NCI-H69 (cell line): Measurements from ENCODE around the gene RRP9.

Experiments
- DNase-seq: peaks from one replicate; lab custom pipeline; 2025; lab: John Stamatoyannopoulos, UW

Gene RRP9

DNA sequence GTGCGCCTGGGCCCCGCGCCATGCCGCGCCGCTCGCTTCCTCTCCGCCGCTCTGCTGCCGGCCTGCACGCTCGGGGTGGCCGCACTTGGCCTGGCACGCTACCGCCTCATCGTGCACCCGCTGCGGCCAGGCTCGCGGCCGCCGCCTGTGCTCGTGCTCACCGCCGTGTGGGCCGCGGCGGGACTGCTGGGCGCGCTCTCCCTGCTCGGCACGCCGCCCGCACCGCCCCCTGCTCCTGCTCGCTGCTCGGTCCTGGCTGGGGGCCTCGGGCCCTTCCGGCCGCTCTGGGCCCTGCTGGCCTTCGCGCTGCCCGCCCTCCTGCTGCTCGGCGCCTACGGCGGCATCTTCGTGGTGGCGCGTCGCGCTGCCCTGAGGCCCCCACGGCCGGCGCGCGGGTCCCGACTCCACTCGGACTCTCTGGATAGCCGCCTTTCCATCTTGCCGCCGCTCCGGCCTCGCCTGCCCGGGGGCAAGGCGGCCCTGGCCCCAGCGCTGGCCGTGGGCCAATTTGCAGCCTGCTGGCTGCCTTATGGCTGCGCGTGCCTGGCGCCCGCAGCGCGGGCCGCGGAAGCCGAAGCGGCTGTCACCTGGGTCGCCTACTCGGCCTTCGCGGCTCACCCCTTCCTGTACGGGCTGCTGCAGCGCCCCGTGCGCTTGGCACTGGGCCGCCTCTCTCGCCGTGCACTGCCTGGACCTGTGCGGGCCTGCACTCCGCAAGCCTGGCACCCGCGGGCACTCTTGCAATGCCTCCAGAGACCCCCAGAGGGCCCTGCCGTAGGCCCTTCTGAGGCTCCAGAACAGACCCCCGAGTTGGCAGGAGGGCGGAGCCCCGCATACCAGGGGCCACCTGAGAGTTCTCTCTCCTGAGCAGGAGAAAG is 14.4 kb upstream of the RRP9 start:
- DNase-seq = no peak

DNA sequence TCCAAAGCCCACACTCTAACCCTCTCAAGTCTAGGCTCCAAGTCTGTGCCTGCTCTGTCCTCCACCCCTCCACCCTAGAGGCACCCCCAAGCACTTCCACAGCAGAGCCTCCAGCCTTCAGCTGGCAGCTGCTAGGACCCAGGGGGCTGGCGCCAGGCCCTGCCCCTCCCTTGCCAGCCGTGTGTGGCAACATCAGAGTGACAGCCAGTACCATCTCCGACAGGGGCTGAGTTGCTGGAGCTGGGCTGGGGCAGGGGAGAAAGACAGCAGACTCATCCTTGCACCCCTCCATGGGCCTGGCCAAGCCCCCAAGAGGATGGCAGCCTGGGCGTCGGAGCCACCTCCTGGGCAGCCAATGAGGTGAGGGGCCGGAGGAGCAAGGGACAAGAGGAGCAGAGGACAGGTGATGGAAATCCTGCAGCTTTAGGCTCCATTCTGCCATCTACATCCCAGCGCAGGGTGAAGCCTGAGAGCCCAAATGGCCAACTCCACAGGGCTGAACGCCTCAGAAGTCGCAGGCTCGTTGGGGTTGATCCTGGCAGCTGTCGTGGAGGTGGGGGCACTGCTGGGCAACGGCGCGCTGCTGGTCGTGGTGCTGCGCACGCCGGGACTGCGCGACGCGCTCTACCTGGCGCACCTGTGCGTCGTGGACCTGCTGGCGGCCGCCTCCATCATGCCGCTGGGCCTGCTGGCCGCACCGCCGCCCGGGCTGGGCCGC is 13.6 kb upstream of the RRP9 start, which contains the start of gene GPR62:
TSS of gene GPR62 (plus strand) at position 207 of the 718 bp plus-strand sequence. CDS start at position 479, 272 bp downstream.
- peak; percentile 28 for DNase-seq

DNA sequence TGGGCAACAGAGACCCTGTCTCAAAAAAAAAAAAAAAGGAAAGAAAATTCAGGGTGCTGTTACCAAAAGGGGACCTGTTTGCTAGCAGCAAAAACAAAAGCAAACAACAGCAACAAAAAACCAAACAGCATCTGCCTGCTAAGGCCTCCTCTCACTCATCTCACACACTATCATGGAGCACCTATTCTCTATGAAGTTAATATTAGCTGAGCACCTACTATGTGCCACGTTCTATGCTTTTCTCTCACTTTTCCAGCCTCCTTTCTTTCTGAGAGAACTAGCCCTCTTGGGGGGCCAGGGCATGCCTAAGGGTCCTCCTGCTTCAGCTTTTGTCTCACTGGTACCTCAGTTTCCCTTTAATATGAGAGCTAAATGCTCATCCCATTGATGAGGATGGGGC is 13.0 kb upstream of the RRP9 start:
- DNase-seq = no peak

DNA sequence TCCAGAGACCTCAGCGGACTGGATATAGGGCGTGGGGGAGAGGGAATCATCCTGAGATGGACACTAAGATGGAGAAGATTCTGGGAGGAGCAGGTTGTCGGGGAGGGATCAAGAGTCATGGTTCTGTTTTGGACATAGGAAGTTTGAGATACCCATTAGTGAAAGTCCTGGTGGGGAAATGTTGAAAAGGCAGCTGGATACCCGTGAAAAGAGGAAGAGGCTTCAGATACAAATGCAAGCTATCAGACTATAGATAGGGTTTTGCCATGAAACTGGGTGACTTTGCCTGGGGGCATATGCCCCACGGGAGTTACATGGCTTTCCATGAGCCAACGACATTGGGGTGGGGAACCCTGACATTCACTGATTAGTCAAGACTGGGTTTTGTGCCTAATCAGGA is 12.4 kb upstream of the RRP9 start:
- no peak for DNase-seq

DNA sequence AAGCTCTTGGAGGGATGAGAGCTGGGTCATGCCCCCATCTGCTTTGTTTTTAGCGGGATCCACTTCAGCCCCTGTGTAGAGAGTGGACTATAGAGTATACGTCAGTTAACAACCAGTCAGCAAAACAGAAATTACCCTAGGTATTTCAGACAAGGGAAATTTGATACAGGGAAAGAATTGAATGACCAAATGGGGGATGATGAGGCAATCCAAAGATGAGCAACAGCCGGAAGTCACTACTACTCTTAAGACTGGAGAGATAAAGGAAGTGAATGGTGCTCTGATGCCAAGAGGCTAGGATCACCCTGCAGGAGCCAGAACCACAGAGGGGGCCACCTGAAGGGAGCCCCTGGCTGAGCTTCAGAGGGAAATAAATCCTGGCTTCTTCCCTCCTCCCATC is 11.7 kb upstream of the RRP9 start:
- DNase-seq = peak; percentile 58

DNA sequence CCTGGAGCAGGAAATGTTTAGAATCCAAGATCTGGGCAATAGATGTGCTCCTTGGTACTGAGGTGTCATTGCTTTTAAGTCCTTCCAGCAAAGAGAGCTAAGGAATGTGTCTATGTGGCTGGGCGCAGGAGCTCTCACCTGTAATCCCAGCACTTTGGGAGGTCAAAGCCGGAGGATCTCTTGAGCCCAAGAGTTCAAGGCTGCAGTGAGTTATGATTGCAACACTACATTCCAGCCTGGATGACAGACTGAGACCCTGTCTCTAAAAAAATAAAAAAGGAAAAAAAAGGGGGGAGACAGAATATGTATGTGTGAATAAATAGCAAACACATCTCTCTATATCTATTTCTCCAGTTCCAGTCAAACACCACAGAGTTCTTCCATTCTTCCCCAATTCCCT is 9.2 kb upstream of the RRP9 start:
- DNase-seq = no peak

DNA sequence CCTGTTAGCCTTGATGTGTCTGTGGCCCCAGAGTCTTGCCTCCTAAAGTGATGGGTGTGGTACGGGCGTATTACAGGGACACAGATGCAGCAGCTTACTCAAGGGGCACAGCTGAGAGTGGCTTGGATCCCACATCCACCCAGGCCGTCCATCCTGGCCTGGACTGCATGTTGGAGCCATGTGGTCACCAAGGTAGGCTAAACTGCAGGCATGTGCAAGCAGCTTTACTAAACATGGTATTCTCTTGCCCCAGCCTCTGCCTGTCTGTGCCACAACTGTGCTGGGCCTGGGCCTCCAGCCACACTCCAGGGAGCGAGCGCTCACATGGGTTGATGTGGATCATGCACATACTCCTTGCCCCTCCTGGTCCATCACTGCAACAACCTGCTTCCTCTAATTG is 7.4 kb upstream of the RRP9 start:
- DNase-seq = no peak

DNA sequence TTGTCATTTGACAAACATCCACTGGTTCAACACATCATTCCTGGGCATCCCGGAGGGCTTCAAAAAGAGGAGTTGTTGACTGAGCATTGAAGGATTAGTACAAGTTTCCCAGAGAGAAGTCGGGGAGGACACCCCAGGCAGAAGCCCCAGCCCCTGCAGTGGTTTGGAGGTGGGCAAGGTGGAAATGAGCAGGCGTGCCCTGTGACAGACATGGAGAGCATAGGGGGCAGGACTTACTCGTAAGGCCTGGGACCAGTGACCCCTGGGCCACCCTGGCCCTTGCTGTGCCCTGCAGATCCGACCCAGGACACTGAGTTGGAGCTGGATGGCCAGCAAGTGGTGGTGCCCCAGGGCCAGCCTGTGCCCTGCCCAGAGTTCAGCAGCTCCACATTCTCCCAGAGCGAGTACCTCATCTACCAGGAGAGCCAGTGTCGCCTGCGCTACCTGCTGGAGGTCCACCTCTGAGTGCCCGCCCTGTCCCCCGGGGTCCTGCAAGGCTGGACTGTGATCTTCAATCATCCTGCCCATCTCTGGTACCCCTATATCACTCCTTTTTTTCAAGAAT is 6.4 kb upstream of the RRP9 start:
- DNase-seq = no peak

DNA sequence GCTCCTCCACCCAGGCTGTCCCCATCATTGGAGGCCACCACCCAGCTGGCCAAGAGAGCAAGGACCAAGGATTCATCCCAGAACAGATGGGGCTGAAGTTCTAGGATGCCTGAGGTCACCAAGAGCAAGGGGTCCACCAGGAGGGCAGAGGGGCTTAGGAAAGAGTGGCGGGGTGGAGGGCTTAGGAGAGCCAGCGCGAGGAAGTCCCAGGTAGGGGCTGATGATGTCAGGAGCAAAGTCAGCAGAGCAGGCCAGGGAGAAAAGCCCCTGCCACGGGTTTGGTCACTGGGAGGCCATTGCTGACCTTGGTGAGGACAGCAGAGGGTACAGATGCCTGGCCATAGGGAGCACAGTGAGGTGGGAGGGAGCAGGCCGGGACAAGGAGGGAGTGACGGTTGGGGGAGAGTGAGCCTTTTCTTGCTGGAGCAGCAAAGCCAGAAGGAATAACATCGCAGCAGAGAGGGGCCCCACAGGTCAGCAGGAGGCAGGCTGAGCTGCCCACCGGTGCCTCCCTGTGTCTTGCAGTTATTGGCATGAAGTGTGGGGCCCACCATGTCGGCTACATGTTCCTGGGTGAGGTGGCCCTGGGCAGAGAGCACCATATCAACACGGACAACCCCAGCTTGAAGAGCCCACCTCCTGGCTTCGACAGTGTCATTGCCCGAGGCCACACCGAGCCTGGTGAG is 5.7 kb upstream of the RRP9 start:
- DNase-seq = no peak

DNA sequence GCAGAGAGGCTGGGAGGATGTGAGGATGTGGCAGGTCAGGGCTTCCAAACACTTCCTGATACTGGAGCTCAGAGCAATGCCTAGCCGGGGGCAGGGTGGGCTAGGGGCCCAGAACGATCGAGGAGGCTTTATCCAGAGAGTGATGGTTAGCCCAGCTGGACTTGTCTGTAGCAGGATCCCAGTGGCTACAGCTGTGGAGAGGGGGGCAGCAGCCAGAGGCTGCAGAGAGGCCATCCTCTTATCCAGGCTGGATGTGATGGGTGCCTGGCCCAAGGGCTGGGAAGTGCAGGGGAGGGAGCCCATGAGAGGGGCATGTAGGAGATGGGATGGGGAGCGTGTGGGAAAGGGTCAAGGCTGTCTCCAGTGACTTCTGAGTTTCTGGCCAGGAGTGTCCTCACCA is 5.1 kb upstream of the RRP9 start:
- no peak for DNase-seq

DNA sequence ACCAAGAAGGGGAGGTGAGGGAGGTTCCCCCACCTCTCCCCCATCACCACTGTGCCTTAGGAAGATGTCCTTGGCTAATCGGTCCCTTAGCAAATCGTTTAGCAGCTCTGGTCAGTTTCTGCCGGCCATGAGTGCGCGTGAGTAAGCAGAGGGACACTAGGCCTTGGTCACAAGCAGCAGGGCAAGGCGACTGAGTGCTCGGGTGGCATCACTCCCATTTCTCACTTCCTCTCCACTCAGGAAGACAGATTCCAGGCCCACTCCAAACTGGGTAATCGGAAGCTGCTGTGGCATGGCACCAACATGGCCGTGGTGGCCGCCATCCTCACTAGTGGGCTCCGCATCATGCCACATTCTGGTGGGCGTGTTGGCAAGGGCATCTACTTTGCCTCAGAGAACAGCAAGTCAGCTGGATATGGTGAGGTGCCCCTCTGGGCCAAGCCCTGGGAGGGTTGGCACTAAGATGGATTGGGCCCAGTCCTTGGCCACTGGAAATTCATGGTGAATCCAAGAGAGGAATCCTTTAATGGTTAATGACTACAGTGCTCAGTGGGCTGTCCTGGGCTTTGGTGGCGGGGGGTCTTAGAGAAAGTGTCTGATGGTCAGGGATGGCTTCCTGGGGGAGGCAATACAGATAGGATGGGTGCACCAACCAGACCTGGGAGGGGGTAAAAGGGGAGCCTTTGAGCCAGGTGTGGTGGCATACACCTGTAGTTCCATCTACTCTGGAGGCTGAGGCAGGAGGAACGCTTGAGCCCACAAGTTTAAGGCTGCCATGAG is 4.4 kb upstream of the RRP9 start:
- DNase-seq = no peak

DNA sequence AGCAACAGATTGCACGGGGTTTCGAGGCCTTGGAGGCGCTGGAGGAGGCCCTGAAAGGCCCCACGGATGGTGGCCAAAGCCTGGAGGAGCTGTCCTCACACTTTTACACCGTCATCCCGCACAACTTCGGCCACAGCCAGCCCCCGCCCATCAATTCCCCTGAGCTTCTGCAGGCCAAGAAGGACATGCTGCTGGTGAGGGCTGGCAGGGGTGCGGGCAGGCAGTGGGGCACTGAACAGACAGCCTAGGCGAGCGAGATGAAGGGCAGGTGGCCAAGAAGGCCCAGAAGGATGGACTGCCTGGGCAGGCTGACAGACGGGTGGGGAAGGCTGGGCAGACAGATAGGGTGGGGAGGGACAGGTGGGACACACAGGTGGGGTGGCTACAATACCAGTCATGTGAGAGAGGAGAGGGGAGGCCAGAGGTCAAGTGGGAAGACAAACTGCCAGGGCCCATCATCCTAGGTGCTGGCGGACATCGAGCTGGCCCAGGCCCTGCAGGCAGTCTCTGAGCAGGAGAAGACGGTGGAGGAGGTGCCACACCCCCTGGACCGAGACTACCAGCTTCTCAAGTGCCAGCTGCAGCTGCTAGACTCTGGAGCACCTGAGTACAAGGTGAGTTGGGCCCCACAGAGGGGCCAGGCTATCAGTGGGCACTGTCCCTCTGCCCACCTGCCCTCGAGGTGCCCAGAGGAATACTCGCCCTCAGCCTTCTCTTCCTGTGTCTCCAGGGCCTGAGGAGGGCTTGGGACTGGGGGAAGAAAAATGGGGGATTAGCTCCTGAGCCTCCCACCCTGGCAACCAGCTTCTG is 3.5 kb upstream of the RRP9 start:
- no peak for DNase-seq

DNA sequence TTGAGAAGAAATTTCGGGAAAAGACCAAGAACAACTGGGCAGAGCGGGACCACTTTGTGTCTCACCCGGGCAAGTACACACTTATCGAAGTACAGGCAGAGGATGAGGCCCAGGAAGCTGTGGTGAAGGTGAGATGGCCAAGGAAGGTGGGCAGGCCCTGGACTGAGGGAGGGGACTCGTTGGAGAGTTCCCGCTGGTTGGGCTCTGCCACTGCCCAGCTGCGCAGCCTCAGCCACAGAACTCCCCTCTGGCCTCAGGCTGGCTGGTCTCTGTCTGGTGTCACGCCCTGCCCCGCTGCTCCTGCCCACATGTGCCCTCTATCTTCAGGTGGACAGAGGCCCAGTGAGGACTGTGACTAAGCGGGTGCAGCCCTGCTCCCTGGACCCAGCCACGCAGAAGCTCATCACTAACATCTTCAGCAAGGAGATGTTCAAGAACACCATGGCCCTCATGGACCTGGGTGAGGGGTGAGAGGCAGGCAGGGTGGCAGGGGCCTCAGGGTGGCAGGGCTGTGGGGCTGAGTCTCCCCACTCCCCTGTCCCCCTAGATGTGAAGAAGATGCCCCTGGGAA is 2.8 kb upstream of the RRP9 start:
- no peak for DNase-seq

DNA sequence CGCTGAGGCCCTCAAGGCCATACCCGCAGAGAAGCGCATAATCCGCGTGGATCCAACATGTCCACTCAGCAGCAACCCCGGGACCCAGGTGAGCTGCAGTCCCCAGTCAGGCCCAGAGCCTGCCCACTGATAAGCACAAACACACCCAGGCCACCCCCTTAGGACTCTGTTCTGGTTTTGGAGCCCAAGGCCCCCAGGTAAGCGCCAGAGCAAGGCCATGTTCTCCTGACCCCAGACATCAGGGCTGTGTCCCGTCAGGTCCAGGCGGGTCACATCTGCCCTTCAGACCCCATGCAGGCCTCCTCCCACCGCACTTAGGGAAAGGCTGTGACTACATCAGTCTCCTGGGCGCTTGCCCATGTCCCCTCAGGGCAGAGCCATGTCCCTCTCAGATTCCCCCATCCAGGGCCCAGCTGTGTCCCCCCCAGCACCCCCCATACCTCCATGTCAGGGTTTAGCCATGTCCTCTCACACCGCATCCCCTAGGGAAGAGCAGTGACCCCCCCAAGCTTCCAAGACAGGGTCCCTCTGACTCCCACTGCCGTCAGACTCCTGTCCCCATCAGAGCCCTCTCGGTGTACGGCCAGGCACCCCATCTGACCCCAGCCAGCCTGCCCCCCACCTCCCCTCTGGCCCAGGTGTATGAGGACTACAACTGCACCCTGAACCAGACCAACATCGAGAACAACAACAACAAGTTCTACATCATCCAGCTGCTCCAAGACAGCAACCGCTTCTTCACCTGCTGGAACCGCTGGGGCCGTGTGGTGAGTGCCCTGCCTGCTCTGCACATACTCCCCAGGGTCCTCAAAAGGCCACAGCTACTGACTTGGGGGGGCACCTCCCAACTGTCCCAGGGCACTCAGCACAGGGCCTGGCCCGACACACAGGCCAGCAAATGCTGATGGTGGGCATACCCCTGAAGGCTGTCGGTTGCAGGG is 2.0 kb upstream of the RRP9 start:
- DNase-seq = no peak

DNA sequence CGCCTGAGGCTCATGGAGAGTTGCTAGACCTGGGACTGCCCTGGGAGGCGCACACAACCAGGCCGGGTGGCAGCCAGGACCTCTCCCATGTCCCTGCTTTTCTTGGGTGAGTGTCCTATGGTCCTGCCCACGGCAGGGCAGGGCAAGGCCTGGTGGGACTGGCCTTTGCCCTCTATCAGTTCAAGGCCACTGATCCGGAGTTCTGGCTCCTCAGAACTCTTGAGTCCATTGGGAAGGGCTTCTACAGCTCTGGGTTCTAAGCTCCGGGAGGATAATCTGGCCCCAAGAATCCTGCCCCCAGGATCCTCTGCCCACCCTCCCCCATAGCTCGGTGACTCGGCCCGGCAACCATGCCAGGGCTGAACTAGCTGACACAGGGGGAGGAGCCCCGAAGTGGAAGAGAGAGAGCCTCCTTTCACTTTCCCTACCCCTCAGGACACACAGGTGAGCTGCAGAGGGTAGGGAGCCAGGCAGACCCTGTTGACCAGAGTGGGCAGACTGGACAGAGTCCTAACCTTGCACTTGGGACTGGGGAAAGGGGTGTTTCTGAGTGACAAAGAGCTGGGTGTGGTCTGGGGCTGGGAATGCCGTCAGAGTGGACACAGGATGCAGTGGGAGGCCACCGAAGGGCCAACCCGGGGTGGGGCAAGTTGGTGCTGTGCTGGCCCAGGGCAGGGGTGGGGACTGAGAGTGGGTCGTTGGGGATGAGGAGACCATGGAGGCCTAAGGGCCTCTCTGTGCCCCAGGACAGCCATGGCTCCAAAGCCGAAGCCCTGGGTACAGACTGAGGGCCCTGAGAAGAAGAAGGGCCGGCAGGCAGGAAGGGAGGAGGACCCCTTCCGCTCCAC is 1.1 kb upstream of the RRP9 start:
- no peak for DNase-seq

DNA sequence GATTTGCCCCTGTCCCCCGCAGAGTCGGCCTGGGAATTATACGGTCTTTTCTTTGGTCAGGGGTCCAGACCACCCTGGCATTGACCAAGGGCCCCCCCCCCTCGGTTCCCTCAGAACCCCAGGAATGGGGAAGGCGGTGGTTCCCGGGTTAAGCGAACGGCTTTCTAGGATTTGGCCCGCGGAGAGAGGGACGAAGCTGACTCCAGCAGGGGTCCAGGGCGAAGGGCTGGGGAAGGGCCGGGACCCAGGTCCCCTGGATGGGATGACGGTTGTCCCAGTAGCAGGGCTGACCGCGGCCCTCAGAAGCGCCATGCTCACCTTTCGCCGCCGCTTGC is 274 bp downstream of the RRP9 start:
- DNase-seq = no peak

DNA sequence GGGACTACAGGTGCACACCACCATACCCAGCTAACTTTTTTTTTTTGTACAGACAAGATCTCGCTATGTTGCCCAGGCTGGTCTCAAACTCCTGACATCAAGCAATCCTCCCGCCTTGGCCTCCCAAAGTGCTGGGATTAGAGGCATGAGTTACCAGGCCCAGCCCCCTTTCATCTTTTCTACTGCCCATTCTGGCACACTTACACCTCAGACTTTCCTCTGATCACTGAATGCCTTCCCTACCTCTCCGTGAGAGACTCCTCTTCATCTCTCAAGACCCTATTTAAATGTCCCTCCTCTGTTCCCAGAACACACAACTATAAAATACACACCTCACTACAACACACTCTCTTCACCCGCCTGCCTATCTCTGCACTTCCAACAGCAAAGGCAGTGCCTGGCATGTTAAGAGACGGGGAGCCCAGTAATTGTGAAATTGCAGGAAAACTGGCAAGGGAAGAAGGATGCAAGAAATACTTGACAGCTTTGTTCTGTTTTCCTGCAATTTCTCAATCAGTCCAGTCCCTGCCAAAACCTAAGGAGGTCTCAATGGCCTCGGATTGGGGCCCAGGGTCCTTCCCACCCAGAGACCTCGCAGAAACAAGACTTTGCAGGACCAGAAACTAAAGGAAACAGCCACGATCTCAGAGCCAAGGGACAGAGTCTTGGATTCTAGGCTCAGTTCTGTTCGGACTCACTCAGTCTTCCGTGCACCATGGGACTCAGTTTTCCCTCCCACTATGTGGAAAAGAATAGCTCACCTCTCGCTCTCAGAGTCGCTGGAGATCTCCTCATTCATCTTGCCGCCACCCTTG is 849 bp downstream of the RRP9 start:
- peak; percentile 12 for DNase-seq
